ENCODE results near the gene GDE1. TPM values are rescaled to one million over a fixed set of nuclear protein-coding genes. Genes with fewer than 3 reads are reported as not detected.

The GDE1 gene
- total and polyA plus RNA-seq, 2 experiments from 2014 or later: 77.6 to 99.9 TPM

DNA sequence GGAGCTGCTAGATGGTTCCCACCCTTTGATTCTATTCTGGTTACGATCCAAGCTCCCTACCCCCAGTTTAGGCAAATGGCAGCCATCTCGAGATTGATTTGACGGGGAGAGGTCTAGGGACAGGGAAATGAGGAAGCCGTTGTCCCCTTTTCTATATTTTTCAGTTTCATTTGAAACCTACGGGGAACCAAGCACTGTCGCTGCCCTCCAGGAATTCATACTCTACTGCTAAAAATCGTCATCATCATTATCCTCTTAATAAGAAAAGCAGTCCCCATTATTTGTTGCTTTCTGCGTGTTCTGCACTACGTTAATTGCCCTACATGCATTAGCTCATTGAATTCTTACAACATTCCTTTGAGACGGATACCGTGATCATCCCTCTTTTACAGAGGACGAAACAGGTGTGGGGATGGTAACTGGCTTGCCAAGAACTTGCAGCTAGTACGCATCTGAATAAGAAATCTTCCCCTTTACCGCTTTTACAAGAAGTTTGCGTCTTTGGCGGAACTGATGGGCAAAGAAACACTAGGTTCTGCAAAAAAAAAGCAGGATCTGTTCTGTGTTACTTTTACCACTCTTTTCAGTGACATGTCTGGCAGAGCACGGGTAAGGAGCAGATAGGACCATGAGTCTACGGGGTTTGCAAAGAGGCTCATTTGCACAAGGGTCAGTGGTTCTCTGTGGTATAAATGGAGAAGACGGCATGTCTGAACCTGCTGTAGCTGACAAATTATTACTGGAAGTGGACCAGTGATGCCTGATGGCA lies 2.9 kb upstream of the GDE1 start:
- H3K27ac ChIP-seq: peak overlapping the region; percentile 55
- TF ChIP-seq EZH2 (IDR thresholded peaks at IDR 0.05; ENCODE audit: borderline replicate concordance) (no peak), EZH2phosphoT487 (IDR thresholded peaks at IDR 0.05; ENCODE audit: low read depth, severe bottlenecking, unreplicated experiment) (no peak), CTCF (IDR thresholded peaks at IDR 0.05; ENCODE audit: poor library complexity) (no peak)
- no peaks in the 10 kb centered on the region for H3K9me2 ChIP-seq (replicated peaks; ENCODE audit: insufficient read depth)
- H3K9me3 ChIP-seq (ENCODE audit: low read depth): no peaks in the 10 kb centered on the region
- peaks cover 7% of the 10 kb centered on the region for H4K20me1 ChIP-seq (ENCODE audit: insufficient read depth, poor library complexity, severe bottlenecking)
- 7% methylated on average over 19 of the region's 19 CpGs for WGBS (ENCODE audit: low lambda C conversion rate, missing lambda C conversion rate)
- H3K36me3 ChIP-seq (replicated peaks; ENCODE audit: insufficient read depth, low read depth): no peaks in the 10 kb centered on the region
- H3K4me1 ChIP-seq (ENCODE audit: insufficient read depth): peaks cover 8% of the 10 kb centered on the region
- peak overlapping the region; percentile 86 for H2AFZ ChIP-seq
- peak; percentile 24 for DNase-seq (ENCODE audit: low spot score)
- no peaks in the 10 kb centered on the region for H3K27me3 ChIP-seq
- peak overlapping the region; percentile 42 for H3K4me3 ChIP-seq
- peaks cover 30% of the 10 kb centered on the region for H3K79me2 ChIP-seq
- peak overlapping the region; percentile 83 for H3K4me2 ChIP-seq

DNA sequence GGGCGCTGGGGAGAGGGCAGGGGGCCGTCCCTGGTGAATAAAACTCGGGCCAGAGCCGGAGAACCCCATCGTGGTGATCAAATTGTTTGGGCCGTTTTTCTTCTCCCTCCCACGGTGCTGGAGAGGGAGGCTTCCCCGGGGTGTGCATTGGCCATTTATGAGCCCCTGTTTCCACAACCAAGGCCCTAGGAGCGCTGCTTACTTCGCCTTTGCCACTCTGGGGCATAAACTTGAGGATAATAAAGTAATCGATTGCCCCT lies 2.4 kb upstream of the GDE1 start:
- peak overlapping the region; percentile 83 for H3K4me2 ChIP-seq
- H3K9me3 ChIP-seq (ENCODE audit: low read depth): no peaks in the 10 kb centered on the region
- no peaks in the 10 kb centered on the region for H3K27me3 ChIP-seq
- no peak for DNase-seq (ENCODE audit: low spot score)
- peaks cover 10% of the 10 kb centered on the region for H3K4me1 ChIP-seq (ENCODE audit: insufficient read depth)
- H3K36me3 ChIP-seq (replicated peaks; ENCODE audit: insufficient read depth, low read depth): no peaks in the 10 kb centered on the region
- peaks cover 11% of the 10 kb centered on the region for H4K20me1 ChIP-seq (ENCODE audit: insufficient read depth, poor library complexity, severe bottlenecking)
- H3K27ac ChIP-seq: peak overlapping the region; percentile 55
- H2AFZ ChIP-seq: peak overlapping the region; percentile 86
- peak overlapping the region; percentile 42 for H3K4me3 ChIP-seq
- TF ChIP-seq CTCF (IDR thresholded peaks at IDR 0.05; ENCODE audit: poor library complexity): no peak
- no peak for TF ChIP-seq EZH2phosphoT487 (IDR thresholded peaks at IDR 0.05; ENCODE audit: low read depth, severe bottlenecking, unreplicated experiment)
- no peak for TF ChIP-seq EZH2 (IDR thresholded peaks at IDR 0.05; ENCODE audit: borderline replicate concordance)
- no peaks in the 10 kb centered on the region for H3K9me2 ChIP-seq (replicated peaks; ENCODE audit: insufficient read depth)
- H3K79me2 ChIP-seq: peaks cover 35% of the 10 kb centered on the region
- 0% methylated on average over 5 of the region's 11 CpGs for WGBS (ENCODE audit: low lambda C conversion rate, missing lambda C conversion rate)

- peak within 1 kb of the TSS; percentile 55 for H3K27ac ChIP-seq
- no peaks in the 10 kb centered on the region for H3K27me3 ChIP-seq
- TF ChIP-seq EZH2phosphoT487 (IDR thresholded peaks at IDR 0.05; ENCODE audit: low read depth, severe bottlenecking, unreplicated experiment): no peak
- peak; percentile 98 for DNase-seq (ENCODE audit: low spot score)
- no peaks in the 10 kb centered on the region for H3K36me3 ChIP-seq (replicated peaks; ENCODE audit: insufficient read depth, low read depth)
- peaks cover 11% of the 10 kb centered on the region for H4K20me1 ChIP-seq (ENCODE audit: insufficient read depth, poor library complexity, severe bottlenecking)
- peak within 1 kb of the TSS; percentile 83 for H3K4me2 ChIP-seq
- peaks cover 10% of the 10 kb centered on the region for H3K4me1 ChIP-seq (ENCODE audit: insufficient read depth)
- peak within 1 kb of the TSS; percentile 86 for H2AFZ ChIP-seq
- H3K4me3 ChIP-seq: peak within 1 kb of the TSS; percentile 42
- no peaks in the 10 kb centered on the region for H3K9me3 ChIP-seq (ENCODE audit: low read depth)
- H3K79me2 ChIP-seq: peaks cover 40% of the 10 kb centered on the region
- H3K9me2 ChIP-seq (replicated peaks; ENCODE audit: insufficient read depth): no peaks in the 10 kb centered on the region
- 2% methylated on average over 33 of the region's 51 CpGs for WGBS (ENCODE audit: low lambda C conversion rate, missing lambda C conversion rate)
Observed at GRCh38 chr16:19523559-19524355, 1.9 kb upstream of the GDE1 start, which contains the start of gene CCP110. Gene CCP110, plus strand, starts transcription at chr16:19523942. Its CDS starts 3,940 bp downstream, at chr16:19527882.

GRCh38 chr16:19523184-19523558 lies 1.3 kb upstream of the GDE1 start:
- no peaks in the 10 kb centered on the region for H3K27me3 ChIP-seq
- DNase-seq (ENCODE audit: low spot score): no peak
- no peaks in the 10 kb centered on the region for H3K36me3 ChIP-seq (replicated peaks; ENCODE audit: insufficient read depth, low read depth)
- no peak overlapping the region for H3K4me3 ChIP-seq
- no peaks in the 10 kb centered on the region for H3K9me3 ChIP-seq (ENCODE audit: low read depth)
- H3K9me2 ChIP-seq (replicated peaks; ENCODE audit: insufficient read depth): no peaks in the 10 kb centered on the region
- H3K4me1 ChIP-seq (ENCODE audit: insufficient read depth): peaks cover 10% of the 10 kb centered on the region
- no peak overlapping the region for H2AFZ ChIP-seq
- peaks cover 11% of the 10 kb centered on the region for H4K20me1 ChIP-seq (ENCODE audit: insufficient read depth, poor library complexity, severe bottlenecking)
- H3K79me2 ChIP-seq: peaks cover 46% of the 10 kb centered on the region
- no peak overlapping the region for H3K4me2 ChIP-seq
- H3K27ac ChIP-seq: no peak overlapping the region
- TF ChIP-seq EZH2phosphoT487 (IDR thresholded peaks at IDR 0.05; ENCODE audit: low read depth, severe bottlenecking, unreplicated experiment) (no peak), CTCF (IDR thresholded peaks at IDR 0.05; ENCODE audit: poor library complexity) (no peak), EZH2 (IDR thresholded peaks at IDR 0.05; ENCODE audit: borderline replicate concordance) (no peak)
- 82% methylated on average over 18 of the region's 18 CpGs for WGBS (ENCODE audit: low lambda C conversion rate, missing lambda C conversion rate)
